ENCODE measurements around the gene UTP4. TPM values are rescaled to one million over a fixed set of nuclear protein-coding genes. Genes with fewer than 3 reads are reported as not detected.

UTP4 gene
- total RNA-seq, 1 experiment from 2014 or later = 26.9 TPM

DNA sequence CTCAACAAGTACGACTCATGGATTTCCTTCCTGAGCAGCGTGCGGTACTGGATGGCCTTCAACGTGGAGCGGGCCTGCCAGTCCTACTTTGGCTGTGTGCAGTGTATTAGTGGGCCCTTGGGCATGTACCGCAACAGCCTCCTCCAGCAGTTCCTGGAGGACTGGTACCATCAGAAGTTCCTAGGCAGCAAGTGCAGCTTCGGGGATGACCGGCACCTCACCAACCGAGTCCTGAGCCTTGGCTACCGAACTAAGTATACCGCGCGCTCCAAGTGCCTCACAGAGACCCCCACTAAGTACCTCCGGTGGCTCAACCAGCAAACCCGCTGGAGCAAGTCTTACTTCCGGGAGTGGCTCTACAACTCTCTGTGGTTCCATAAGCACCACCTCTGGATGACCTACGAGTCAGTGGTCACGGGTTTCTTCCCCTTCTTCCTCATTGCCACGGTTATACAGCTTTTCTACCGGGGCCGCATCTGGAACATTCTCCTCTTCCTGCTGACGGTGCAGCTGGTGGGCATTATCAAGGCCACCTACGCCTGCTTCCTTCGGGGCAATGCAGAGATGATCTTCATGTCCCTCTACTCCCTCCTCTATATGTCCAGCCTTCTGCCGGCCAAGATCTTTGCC lies 18.0 kb upstream of the UTP4 start:
- Histone ChIP-seq H3K4me2 (ENCODE audit: low read length) (no peak overlapping the region), H3K27me3 (ENCODE audit: low read length) (no peaks in the 10 kb centered on the region), H3K9me2 (replicated peaks; ENCODE audit: low read length) (no peaks in the 10 kb centered on the region), H3K27ac (ENCODE audit: low read length) (no peak overlapping the region), H3K36me3 (ENCODE audit: low read depth, low read length) (peaks cover 54% of the 10 kb centered on the region), H4K20me1 (ENCODE audit: low read length) (peaks cover 21% of the 10 kb centered on the region; the same call in 1 of the 2 replicates), H3K9ac (ENCODE audit: low read length) (no peak overlapping the region), H2AFZ (ENCODE audit: low read length) (no peak overlapping the region), H3K9me3 (ENCODE audit: low read length) (no peaks in the 10 kb centered on the region), H3K79me2 (ENCODE audit: low read length) (peaks cover 20% of the 10 kb centered on the region), H3K4me3 (ENCODE audit: low read length) (no peak overlapping the region), H3K4me1 (ENCODE audit: insufficient read depth, low read length) (peaks cover 19% of the 10 kb centered on the region), H3F3A (ENCODE audit: low read length, unreplicated experiment) (peaks cover 10% of the 10 kb centered on the region)
- BruUV-seq (replicated peaks) = no TSS peak
- intact Hi-C loops (cut with micrococcal nuclease) = no loop called here
- CTCF ChIA-PET = interaction anchor here (0.5 kb wide), 1 partner anchor 94 kb away, joined by 3 read pairs; no protein-coding TSS in a partner anchor
- POLR2A ChIA-PET (ENCODE audit: unreplicated experiment) = no interaction called here
- TF ChIP-seq, protein P1, sequence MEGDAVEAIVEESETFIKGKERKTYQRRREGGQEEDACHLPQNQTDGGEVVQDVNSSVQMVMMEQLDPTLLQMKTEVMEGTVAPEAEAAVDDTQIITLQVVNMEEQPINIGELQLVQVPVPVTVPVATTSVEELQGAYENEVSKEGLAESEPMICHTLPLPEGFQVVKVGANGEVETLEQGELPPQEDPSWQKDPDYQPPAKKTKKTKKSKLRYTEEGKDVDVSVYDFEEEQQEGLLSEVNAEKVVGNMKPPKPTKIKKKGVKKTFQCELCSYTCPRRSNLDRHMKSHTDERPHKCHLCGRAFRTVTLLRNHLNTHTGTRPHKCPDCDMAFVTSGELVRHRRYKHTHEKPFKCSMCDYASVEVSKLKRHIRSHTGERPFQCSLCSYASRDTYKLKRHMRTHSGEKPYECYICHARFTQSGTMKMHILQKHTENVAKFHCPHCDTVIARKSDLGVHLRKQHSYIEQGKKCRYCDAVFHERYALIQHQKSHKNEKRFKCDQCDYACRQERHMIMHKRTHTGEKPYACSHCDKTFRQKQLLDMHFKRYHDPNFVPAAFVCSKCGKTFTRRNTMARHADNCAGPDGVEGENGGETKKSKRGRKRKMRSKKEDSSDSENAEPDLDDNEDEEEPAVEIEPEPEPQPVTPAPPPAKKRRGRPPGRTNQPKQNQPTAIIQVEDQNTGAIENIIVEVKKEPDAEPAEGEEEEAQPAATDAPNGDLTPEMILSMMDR (conservative IDR thresholded peaks at IDR 0.05; ENCODE audit: low read depth, low read length) = no peak
- TF ChIP-seq EZH2phosphoT487 (IDR thresholded peaks at IDR 0.05; ENCODE audit: borderline replicate concordance, low read length) (no peak), EZH2 (IDR thresholded peaks at IDR 0.05; ENCODE audit: low read length, unreplicated experiment) (no peak)
- ATAC-seq (no peak), DNase-seq (no peak)

DNA sequence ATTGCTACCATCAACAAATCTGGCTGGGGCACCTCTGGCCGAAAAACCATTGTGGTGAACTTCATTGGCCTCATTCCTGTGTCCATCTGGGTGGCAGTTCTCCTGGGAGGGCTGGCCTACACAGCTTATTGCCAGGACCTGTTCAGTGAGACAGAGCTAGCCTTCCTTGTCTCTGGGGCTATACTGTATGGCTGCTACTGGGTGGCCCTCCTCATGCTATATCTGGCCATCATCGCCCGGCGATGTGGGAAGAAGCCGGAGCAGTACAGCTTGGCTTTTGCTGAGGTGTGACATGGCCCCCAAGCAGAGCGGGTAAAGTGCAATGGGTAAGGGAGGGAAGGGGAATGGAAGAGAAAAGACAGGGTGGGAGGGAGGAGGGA lies 17.5 kb upstream of the UTP4 start:
- Histone ChIP-seq H3K9me2 (replicated peaks; ENCODE audit: low read length) (no peaks in the 10 kb centered on the region), H3F3A (ENCODE audit: low read length, unreplicated experiment) (peaks cover 10% of the 10 kb centered on the region), H3K36me3 (ENCODE audit: low read depth, low read length) (peaks cover 49% of the 10 kb centered on the region), H3K27me3 (ENCODE audit: low read length) (no peaks in the 10 kb centered on the region), H2AFZ (ENCODE audit: low read length) (no peak overlapping the region), H4K20me1 (ENCODE audit: low read length) (peaks cover 16% of the 10 kb centered on the region; the same call in 1 of the 2 replicates), H3K4me1 (ENCODE audit: insufficient read depth, low read length) (peaks cover 17% of the 10 kb centered on the region), H3K4me2 (ENCODE audit: low read length) (no peak overlapping the region), H3K27ac (ENCODE audit: low read length) (no peak overlapping the region), H3K4me3 (ENCODE audit: low read length) (no peak overlapping the region), H3K79me2 (ENCODE audit: low read length) (peaks cover 15% of the 10 kb centered on the region; the same call in 1 of the 2 replicates), H3K9me3 (ENCODE audit: low read length) (no peaks in the 10 kb centered on the region), H3K9ac (ENCODE audit: low read length) (no peak overlapping the region)
- POLR2A ChIA-PET (ENCODE audit: unreplicated experiment) = no interaction called here
- intact Hi-C loops (cut with micrococcal nuclease) = no loop called here
- BruUV-seq (replicated peaks) = no TSS peak
- no peak for ATAC-seq
- TF ChIP-seq, protein P1 (conservative IDR thresholded peaks at IDR 0.05; ENCODE audit: low read depth, low read length) = no peak
- TF ChIP-seq EZH2phosphoT487 (IDR thresholded peaks at IDR 0.05; ENCODE audit: borderline replicate concordance, low read length) (no peak), EZH2 (IDR thresholded peaks at IDR 0.05; ENCODE audit: low read length, unreplicated experiment) (no peak)
- CTCF ChIA-PET = no interaction called here
- no peak for DNase-seq

DNA sequence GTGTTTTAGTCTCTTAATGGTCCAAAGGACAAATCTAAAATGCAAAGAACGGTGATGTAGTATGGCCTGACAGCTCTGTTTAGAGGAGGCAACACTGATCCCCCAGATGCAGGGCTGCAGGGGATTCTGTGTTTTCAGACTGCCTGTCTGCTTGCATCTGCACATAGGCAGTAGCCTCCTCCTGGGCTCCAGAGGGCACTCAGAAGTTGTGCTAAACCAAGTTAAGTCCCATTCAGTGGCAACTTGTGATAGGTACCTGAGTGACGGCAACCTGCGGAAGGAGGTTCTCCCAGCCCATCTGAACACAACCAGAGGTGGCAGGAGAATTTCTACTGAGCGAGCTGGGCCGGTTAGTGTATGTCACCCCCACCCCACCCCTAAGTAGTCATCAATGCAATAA lies 17.1 kb upstream of the UTP4 start:
- H3F3A ChIP-seq (ENCODE audit: low read length, unreplicated experiment) = peaks cover 10% of the 10 kb centered on the region
- ChIA-PET POLR2A (ENCODE audit: unreplicated experiment) (no interaction called here), CTCF (no interaction called here)
- no peaks in the 10 kb centered on the region for H3K9me2 ChIP-seq (replicated peaks; ENCODE audit: low read length)
- H3K9me3 ChIP-seq (ENCODE audit: low read length) = no peaks in the 10 kb centered on the region
- H3K27ac ChIP-seq (ENCODE audit: low read length) = no peak overlapping the region
- H3K4me1 ChIP-seq (ENCODE audit: insufficient read depth, low read length) = peaks cover 16% of the 10 kb centered on the region
- H3K4me2 ChIP-seq (ENCODE audit: low read length) = no peak overlapping the region
- H3K36me3 ChIP-seq (ENCODE audit: low read depth, low read length) = peaks cover 51% of the 10 kb centered on the region
- H3K9ac ChIP-seq (ENCODE audit: low read length) = no peak overlapping the region
- H3K79me2 ChIP-seq (ENCODE audit: low read length) = peaks cover 14% of the 10 kb centered on the region; the same call in 1 of the 2 replicates
- intact Hi-C loops (cut with micrococcal nuclease) = no loop called here
- peaks cover 16% of the 10 kb centered on the region; the same call in 1 of the 2 replicates for H4K20me1 ChIP-seq (ENCODE audit: low read length)
- no peak for TF ChIP-seq EZH2phosphoT487 (IDR thresholded peaks at IDR 0.05; ENCODE audit: borderline replicate concordance, low read length)
- TF ChIP-seq EZH2 (IDR thresholded peaks at IDR 0.05; ENCODE audit: low read length, unreplicated experiment) = no peak
- TF ChIP-seq, protein P1 (conservative IDR thresholded peaks at IDR 0.05; ENCODE audit: low read depth, low read length) = no peak
- no peaks in the 10 kb centered on the region for H3K27me3 ChIP-seq (ENCODE audit: low read length)
- H3K4me3 ChIP-seq (ENCODE audit: low read length) = no peak overlapping the region
- DNase-seq (no peak), ATAC-seq (no peak)
- no peak overlapping the region for H2AFZ ChIP-seq (ENCODE audit: low read length)
- TSS peak; percentile 9 for BruUV-seq (replicated peaks)

Data from PC-3 (cell line).